PC-3 (cell line): Measurements from ENCODE around the gene KPNA4. TPM values are rescaled to one million over a fixed set of nuclear protein-coding genes. Genes with fewer than 3 reads are reported as not detected.
A peak's percentile ranks its signal among the peaks of the same experiment; 100 is the strongest.

ENCODE experiments used
- ATAC-seq: fragments of 200-7000 bp; cut with Tn5 transposase; 2 replicates; pipeline ENCODE4 v1.9.1; 2020; ENCODE audit warnings: mild to moderate bottlenecking, moderate library complexity
- BruUV-seq: library from RNA; stranded (reverse); fragments of 400-500 nt; replicated peaks from 2 replicates; lab custom pipeline; 2021; lab: Mats Ljungman, UMichigan
- CTCF ChIA-PET: fragments of 300-600 bp; sonication (Branson Sonifier 250); formaldehyde crosslinking; loops from one replicate; lab custom pipeline; 2022; ENCODE audit warnings: antibody characterized with exemption; lab: Charles Lee
- POLR2A ChIA-PET: fragments of 300-600 bp; sonication (Branson Sonifier 250); formaldehyde crosslinking; loops from one replicate; lab custom pipeline; 2022; ENCODE audit warnings: antibody characterized with exemption; ENCODE audit not compliant: unreplicated experiment; lab: Charles Lee
- DNase-seq: peaks from one replicate; pipeline ENCODE4 v3.0.0-alpha.2; 2015
- H2AFZ ChIP-seq: fragments of 300-600 bp; sonication (generic); 2 replicates; pipeline ENCODE4 v1.6.0; 2016; ENCODE audit warnings: antibody characterized with exemption, low read length
- H3F3A ChIP-seq: fragments of 300-600 bp; sonication (generic); one replicate; pipeline ENCODE4 v1.6.0; 2017; ENCODE audit warnings: antibody characterized with exemption, low read length, control low read depth, mild to moderate bottlenecking; ENCODE audit not compliant: unreplicated experiment
- H3K27ac ChIP-seq: fragments of 300-600 bp; sonication (generic); 2 replicates; pipeline ENCODE4 v1.5.1; 2016; ENCODE audit warnings: mild to moderate bottlenecking, low read length
- H3K27me3 ChIP-seq: fragments of 300-600 bp; sonication (generic); 2 replicates; pipeline ENCODE4 v1.6.1; 2016; ENCODE audit warnings: low read length, mixed read lengths
- H3K36me3 ChIP-seq: fragments of 300-600 bp; sonication (generic); 2 replicates; pipeline ENCODE4 v1.6.1; 2016; ENCODE audit warnings: low read depth, mixed run types, low read length, mixed read lengths
- H3K4me1 ChIP-seq: fragments of 300-600 bp; sonication (generic); 2 replicates; pipeline ENCODE4 v1.5.1; 2016; ENCODE audit warnings: low read length; ENCODE audit not compliant: insufficient read depth
- H3K4me2 ChIP-seq: fragments of 300-600 bp; sonication (generic); 2 replicates; pipeline ENCODE4 v1.6.0; 2016; ENCODE audit warnings: low read length
- H3K4me3 ChIP-seq: fragments of 300-600 bp; sonication (generic); 2 replicates; pipeline ENCODE4 v1.5.1; 2016; ENCODE audit warnings: mild to moderate bottlenecking, low read length, mixed read lengths
- H3K79me2 ChIP-seq: fragments of 300-600 bp; sonication (generic); 2 replicates; pipeline ENCODE4 v1.6.1; 2017; ENCODE audit warnings: low read length, mixed read lengths
- H3K9ac ChIP-seq: fragments of 300-600 bp; sonication (generic); 2 replicates; pipeline ENCODE4 v1.6.0; 2016; ENCODE audit warnings: mild to moderate bottlenecking, low read length
- H3K9me2 ChIP-seq: fragments of 300-600 bp; sonication (generic); replicated peaks from 2 replicates; pipeline ENCODE4 v1.6.1; 2016; ENCODE audit warnings: mixed run types, low read length, mixed read lengths
- H3K9me3 ChIP-seq: fragments of 300-600 bp; sonication (generic); 2 replicates; pipeline ENCODE4 v1.6.1; 2016; ENCODE audit warnings: low read length, mixed read lengths
- H4K20me1 ChIP-seq: fragments of 300-600 bp; sonication (generic); 2 replicates; pipeline ENCODE4 v1.6.1; 2016; ENCODE audit warnings: low read length, mixed read lengths
- EZH2 ChIP-seq: fragments of 300-600 bp; sonication (generic); IDR thresholded peaks from one replicate; pipeline ENCODE4 v1.6.1; 2017; ENCODE audit warnings: antibody characterized with exemption, mild to moderate bottlenecking, low read length; ENCODE audit not compliant: unreplicated experiment
- EZH2phosphoT487 ChIP-seq: fragments of 300-600 bp; sonication (generic); IDR thresholded peaks from 2 replicates; pipeline ENCODE4 v1.6.1; 2018; ENCODE audit warnings: mild to moderate bottlenecking, antibody characterized with exemption, low read length, borderline replicate concordance
- intact Hi-C: fragments of 100-400 bp; cut with micrococcal nuclease; formaldehyde crosslinking; loops from 2 replicates; pipeline ENCODE4 v1.9.0; 2023
- total RNA-seq: library from RNA; depleted of rRNA; stranded (reverse); fragments of >200 nt; gene quantifications from 2 replicates; pipeline ENCODE4 v1.2.3, GENCODE V29; 2014
- TF ChIP-seq, protein P1 (sequence below): fragments of 300-600 bp; sonication (generic); conservative IDR thresholded peaks from 2 replicates; pipeline ENCODE4 v1.5.1; 2017; ENCODE audit warnings: antibody characterized with exemption, low read depth, mild to moderate bottlenecking, low read length

The KPNA4 gene
- total RNA-seq, 1 experiment from 2014 or later, result 31.5 TPM

DNA sequence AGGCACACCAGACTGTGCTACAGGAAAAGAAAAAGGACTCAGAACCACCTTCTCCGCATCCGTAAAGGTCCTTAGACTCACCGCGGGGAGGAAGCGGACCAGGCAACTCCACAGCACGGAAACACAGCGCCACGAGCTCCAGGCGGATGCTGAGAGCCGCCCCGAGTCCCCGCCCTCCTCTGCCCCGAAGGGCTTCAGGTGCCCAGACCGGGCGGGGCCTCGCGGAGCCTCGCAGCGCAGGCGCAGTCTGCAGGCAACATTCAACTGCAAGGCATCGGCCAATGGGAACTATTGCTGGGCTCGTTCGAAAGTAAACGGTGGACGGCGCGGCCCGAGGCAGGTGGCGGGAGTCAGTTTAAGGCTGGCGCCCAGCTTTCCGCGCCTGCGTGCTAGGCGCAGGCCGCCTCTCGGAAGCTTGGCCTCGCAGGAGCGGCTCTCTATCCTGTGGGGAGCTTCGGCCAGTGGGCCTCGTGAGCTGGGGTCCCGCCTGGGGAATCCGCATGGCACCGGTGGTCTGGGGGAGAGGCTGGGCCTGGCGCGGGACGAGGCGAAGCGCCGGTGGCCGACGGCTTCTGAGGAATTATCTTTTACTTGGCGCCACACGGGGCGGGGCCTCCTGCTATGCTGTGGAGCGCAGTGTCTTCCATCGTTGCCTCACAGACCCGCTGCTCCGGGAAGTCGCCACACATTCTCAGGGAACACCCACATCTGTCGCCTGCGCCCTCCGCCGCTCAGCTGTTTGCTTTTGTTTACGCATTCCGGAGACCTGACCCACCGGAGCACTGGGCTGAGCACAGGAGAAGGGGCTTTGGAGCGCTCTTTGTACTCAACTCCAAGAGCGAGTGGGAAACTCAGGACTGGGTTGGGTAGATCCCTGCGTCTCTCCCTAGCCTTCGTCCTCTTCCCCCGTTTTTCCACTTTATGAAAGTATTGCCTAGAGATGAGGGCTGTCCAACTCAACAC lies 115.5 kb downstream of the KPNA4 start, which contains the start of gene TRIM59:
TRIM59 (minus strand) TSS at position 151 of the 963 bp plus-strand sequence. CDS start 10,603 bp downstream, outside the sequence.
- Histone ChIP-seq H3K79me2 (peaks cover 44% of the 10 kb centered on the region), H3K4me3 (peak within 1 kb of the TSS; percentile 76), H2AFZ (peak within 1 kb of the TSS; percentile 77), H4K20me1 (peaks cover 9% of the 10 kb centered on the region; the same call in 1 of the 2 replicates), H3K27me3 (no peaks in the 10 kb centered on the region), H3K9ac (peak within 1 kb of the TSS; percentile 69), H3F3A (no peaks in the 10 kb centered on the region), H3K9me3 (no peaks in the 10 kb centered on the region), H3K27ac (peak within 1 kb of the TSS; percentile 69), H3K4me1 (peaks cover 42% of the 10 kb centered on the region), H3K4me2 (peak within 1 kb of the TSS; percentile 91), H3K36me3 (peaks cover 6% of the 10 kb centered on the region; the same call in 1 of the 2 replicates), H3K9me2 (no peaks in the 10 kb centered on the region)
- ChIA-PET CTCF (interaction anchor here (0.6 kb wide), 3 partner anchors 33 to 443 kb away, joined by 3 to 6 read pairs (median 3); no protein-coding TSS in a partner anchor), POLR2A (no interaction called here)
- TF ChIP-seq EZH2phosphoT487 (no peak), EZH2 (no peak)
- TF ChIP-seq, protein P1, sequence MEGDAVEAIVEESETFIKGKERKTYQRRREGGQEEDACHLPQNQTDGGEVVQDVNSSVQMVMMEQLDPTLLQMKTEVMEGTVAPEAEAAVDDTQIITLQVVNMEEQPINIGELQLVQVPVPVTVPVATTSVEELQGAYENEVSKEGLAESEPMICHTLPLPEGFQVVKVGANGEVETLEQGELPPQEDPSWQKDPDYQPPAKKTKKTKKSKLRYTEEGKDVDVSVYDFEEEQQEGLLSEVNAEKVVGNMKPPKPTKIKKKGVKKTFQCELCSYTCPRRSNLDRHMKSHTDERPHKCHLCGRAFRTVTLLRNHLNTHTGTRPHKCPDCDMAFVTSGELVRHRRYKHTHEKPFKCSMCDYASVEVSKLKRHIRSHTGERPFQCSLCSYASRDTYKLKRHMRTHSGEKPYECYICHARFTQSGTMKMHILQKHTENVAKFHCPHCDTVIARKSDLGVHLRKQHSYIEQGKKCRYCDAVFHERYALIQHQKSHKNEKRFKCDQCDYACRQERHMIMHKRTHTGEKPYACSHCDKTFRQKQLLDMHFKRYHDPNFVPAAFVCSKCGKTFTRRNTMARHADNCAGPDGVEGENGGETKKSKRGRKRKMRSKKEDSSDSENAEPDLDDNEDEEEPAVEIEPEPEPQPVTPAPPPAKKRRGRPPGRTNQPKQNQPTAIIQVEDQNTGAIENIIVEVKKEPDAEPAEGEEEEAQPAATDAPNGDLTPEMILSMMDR, result no peak
- DNase-seq (peak; percentile 97), ATAC-seq (peak; percentile 87)
- intact Hi-C loops, result loop anchor here (2.0 to 5.0 kb wide), 3 partner anchors 37 to 112 kb away; no protein-coding TSS in a partner anchor
- TSS peak; percentile 63 for BruUV-seq

DNA sequence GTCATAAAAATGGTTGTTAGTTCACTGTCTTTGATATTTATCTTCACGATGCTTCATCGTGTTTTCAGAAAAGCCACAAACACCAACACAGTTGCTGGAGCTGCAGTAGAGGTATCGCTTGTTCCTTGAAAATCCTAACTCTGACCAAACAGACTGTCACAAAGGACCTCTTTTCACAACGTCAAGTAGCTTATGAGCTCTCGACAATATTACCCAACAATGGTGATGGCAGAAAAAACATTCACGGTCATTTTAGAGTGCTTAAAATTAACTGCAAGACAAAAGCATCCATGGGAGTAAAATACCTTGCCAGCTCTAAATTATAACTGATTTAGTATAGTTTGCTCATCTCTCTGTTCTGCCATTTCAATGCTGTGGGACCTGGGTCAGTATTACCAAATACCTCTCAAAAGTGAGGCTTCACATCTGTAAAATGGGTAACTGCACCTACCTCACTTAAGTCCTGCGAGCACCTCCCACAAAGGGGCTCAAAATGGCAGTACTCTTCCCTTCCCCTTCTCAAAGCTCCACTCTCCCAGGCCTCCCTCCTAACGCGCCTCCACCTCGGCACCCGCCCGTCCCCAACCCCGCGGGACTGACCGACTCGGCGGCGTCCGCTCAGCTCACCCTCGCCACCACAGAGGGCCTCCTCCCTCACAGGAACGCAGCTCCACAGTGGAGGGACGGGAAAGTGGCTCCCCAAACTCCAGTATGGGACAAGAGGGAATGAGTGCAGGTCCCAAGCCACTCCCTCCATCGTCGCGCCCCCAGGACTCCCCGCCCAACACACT lies 116.3 kb downstream of the KPNA4 start:
- H3F3A ChIP-seq, result no peaks in the 10 kb centered on the region
- H3K9me3 ChIP-seq, result no peaks in the 10 kb centered on the region
- BruUV-seq, result TSS peak; percentile 68
- H3K9me2 ChIP-seq, result no peaks in the 10 kb centered on the region
- peak; percentile 71 for ATAC-seq
- peak overlapping the region; percentile 69 for H3K27ac ChIP-seq
- H3K4me3 ChIP-seq, result peak overlapping the region; percentile 76
- H3K4me2 ChIP-seq, result peak overlapping the region; percentile 91
- peak; percentile 28 for DNase-seq
- peak overlapping the region; percentile 77 for H2AFZ ChIP-seq
- POLR2A ChIA-PET, result interaction anchor here (0.5 to 0.7 kb wide), 4 partner anchors 14 to 172 kb away, joined by 3 to 5 read pairs (median 4); no protein-coding TSS in a partner anchor
- no peak for TF ChIP-seq EZH2phosphoT487
- no peak for TF ChIP-seq EZH2
- TF ChIP-seq, protein P1, result no peak
- CTCF ChIA-PET, result no interaction called here
- intact Hi-C loops, result loop anchor here (2.0 to 5.0 kb wide), 2 partner anchors 44 to 113 kb away; no protein-coding TSS in a partner anchor
- H3K27me3 ChIP-seq, result no peaks in the 10 kb centered on the region
- peak overlapping the region; percentile 69 for H3K9ac ChIP-seq
- H3K79me2 ChIP-seq, result peaks cover 52% of the 10 kb centered on the region
- peaks cover 48% of the 10 kb centered on the region for H3K4me1 ChIP-seq
- peaks cover 11% of the 10 kb centered on the region; the same call in 1 of the 2 replicates for H3K36me3 ChIP-seq
- peaks cover 9% of the 10 kb centered on the region; the same call in 1 of the 2 replicates for H4K20me1 ChIP-seq
